Stimulated activated CD8-positive, alpha-beta memory T cell treated with anti-CD3 and anti-CD28 coated beads, Interleukin-7, amount 100 ng/mL, for 48 hours (primary cell): ENCODE results near the gene LOC128125822.
"Not testable (repeated sequence)": the region's sequence is repeated elsewhere in the genome, so short reads cannot be mapped to it uniquely, and the experiment has no call there.

Experiments
- DNase-seq, 2 donors: peaks; one replicate each; pipeline ENCODE4 v3.0.0-alpha.2; 2020; ENCODE audit warnings: low read depth in 1 of 2; ENCODE audit errors: extremely low read depth in 1 of 2

The LOC128125822 gene

DNA sequence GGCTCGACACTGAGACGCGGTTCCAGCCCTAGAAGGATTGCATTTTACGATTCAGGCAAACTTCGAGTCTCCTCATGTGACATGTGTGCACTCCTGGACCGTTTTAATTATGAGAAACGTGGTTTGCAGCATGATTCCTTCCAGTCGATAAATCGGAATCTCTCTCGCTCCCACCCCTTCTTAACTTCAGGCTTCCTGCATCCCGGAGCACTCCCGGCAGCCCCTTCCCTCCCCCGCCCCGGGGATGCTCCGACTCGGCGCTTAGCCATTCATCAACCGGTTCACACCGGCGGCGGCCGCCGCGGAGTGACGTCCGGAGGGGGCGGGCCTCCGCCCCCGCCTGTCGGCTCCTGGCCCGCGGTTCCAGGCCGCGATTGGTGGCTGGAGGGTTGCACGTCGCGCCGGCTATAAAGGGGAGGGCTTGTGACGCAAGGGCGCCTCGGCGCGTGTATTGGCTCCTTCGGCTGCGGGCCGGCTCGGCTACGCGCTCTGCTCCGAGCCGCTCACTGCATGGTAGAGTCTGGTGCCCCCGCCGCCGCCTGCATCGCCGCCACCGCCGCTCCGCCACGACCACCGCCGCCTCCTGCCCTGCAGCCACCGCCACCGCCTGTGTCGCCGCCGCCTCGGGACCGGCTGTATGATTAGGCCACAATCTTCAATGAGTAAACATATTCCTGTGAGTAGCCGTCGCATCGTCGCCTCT, at the start of gene LOC128125822, which contains the start of gene PTP4A1:
LOC128125822 (plus strand) TSS at position 437 of the 703 bp plus-strand sequence.
PTP4A1 (plus strand) TSS at position 437 of the 703 bp plus-strand sequence. CDS start 4,401 bp downstream, outside the sequence.
- DNase-seq: peak; percentile 93 to 94

DNA sequence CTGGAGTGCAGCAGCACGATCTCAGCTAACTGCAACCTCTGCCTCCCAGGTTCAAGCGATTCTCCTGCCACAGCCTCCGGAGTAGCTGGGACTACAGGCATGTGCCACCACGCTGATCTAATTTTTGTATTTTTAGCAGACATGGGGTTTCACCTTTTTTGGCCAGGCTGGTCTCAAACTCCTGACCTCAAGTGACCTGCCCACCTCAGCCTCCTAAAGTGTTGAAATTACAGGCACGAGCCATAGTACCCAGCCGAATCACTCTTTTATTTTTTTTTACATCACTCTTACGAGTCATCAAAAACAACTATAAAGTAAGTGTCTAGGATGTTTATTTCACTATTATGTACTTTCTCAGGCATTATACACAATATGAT, 49.4 kb upstream of the LOC128125822 start:
- DNase-seq: not testable (repeated sequence)

DNA sequence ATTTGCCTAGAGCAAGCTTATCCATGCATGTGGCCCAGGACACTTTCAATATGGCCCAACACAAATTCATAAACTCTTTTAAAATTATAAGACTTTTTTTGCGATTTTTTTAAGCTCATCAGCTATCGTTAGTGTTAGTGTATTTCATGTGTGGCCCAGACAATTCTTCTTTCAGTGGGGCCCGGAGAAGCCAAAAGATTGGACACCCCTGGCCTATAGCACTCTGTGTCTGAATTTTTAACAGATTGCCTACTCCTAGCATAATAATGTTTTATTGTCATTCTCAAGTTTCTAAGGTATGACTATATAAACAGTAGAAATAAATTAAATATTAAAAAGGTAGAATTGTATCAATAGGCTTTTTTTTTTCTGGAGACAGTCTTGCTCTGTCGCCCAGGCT, 48.6 kb upstream of the LOC128125822 start:
- no peak for DNase-seq

DNA sequence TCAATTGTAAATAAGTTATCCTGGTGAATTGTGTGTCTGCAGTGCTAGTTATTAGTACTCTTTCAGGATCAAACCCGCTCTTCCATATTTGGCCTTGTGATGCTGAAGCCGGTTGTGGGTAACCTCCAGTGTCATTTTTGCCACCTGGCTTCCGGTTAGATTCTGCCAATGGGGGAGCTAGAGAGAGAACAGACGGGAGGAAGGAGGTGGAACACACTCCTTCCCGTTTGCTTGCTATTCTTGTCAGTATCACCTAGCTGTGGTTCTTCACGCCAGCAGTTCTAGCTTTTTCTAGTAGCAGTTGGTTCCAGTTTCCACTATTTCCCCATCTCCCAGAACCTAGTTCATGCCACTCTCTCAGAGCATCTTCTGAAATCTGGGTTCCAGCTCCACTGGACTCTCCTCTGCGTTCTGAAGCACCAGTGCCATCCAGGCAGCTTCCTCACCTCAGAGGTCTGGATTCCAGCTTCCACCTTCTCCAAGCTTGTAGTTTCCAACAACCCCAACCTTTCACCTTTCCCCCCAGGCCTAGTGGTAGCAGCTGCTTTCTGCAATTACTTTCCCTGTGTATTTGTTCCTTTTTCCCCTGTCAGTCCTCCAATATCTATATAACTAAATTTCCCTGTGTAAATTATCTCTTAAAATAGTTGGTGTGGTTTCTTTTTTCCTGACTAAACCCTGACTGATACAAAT, 46.9 kb upstream of the LOC128125822 start:
- no peak for DNase-seq

DNA sequence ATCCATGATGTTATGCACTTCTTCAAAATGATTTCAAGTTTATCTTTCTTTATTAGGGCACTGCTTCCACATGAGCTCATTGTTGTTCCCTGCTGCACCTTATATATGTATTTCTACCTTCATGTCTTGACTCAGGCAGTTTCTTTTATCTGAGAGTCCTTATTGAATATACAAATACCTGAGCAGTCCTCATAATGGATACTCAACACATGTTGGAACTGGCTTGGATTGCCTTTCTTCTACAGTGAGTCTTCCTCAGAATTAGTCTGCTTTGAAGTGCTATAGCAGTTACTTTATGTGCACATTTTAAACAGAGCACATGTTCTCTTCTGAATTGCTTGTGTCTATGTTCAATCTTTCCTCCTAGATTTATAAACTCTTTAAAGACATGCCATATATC, 45.3 kb upstream of the LOC128125822 start:
- no peak for DNase-seq

DNA sequence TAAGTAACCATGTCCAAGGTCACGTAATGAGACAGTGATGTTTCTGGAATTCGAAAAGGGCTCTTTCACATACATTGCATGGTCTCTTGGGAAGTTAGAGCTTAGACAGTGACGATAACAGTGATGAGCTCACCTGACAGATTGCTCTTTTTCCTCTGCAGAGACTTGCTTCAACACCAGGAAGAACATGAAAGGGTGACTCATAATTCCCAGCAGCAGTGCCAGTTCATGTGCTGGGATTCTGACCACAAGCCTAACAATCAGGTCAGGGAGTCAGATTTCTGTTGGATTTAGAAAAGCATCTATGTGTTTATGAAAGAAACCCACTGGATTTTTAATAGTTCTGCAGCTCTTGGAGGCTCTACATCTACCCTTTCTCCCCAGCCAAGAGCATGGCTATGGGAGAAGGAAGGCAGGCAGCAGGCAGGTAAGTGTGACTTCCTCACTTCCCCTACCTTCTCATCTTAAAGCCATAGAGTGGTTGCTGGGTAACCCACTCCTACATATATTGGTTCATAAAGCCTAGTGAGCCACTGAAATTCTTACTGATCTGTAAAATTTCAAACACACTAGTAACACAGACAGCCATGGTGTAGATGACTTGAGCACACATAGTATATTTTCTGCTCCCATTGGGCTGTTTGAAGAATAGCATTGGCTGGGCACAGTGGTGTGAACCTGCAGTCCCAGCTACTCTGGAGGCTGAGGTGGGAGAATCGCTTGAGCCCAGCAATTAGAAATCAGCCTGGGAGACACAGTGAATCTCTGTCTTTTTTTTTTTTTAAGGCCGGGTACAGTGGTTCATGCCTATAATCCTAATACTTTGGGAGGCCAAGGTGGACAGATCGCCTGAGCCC, 44.4 kb upstream of the LOC128125822 start:
- no peak for DNase-seq

DNA sequence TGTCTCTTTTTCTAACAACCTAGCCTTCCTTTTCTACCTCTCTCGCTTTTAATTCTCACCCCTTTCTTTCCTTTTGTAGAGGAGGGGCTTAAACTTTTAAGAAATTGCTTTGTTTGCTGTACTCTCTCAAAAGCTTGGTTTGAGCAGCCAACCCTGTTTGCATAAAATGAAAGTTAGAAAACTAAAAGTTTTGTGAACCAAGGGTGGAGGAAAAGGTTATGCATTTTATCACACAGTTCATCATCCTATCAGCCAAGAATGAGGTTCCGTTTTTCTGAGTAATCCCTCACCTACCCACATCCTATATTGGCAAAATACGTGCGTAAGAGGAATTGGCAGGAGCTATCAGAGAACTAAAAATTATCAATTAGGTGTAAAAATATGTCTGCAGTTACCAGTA, 42.8 kb upstream of the LOC128125822 start:
- no peak for DNase-seq

DNA sequence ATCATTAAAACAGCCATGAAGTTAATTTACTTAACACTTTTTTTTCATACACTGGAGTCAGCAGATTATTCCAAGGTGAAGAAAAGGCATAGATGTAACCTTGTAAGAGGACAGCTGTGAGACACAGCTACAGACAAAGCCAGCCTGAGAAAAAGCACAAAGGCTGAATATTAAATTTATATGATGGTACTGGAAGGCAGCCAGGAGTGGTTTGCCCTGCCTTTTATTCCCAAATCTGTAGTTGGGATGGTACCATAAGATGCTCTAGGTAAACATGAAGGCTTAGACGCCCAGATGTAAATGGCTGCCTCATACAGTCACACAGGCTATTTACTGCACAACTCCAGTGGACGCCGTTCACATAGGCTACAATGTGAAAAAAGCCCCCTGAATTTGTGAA, 42.1 kb upstream of the LOC128125822 start:
- DNase-seq: no peak

DNA sequence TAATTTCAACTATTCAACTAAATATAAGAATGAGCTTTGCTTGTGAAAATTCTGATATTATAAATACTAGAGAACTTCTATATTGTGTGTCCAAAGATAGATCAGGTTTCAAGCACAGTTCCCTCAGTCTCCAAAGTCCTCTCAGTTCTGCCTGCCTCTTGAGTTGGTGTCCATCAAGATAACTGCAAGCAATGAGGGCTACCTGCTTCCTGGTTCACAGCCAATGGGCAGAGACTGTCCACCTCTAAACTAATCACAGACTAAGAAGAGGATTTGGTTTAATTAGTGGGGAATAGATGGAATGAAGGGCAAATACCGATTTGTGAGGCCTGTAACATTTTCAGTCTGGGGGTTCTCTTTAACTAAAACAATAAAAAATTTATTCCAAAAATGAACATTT, 41.3 kb upstream of the LOC128125822 start:
- no peak for DNase-seq

DNA sequence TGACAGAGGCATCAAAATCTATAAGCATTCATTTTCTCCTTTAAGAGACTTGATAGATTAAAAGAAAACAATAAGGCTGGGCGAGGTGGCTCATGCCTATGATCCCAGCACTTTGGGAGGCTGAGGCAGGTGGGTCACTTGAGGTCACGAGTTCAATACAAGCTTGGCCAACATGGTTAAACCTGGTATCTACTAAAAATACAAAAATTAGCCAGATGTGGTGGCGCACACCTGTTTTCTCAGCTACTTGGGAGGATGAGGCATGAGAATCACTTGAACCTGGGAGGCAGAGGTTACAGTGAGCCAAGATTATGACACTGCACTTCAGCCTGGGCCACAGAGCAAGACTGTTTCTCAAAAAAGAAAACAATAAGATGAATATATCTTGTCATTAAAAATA, 39.3 kb upstream of the LOC128125822 start:
- no peak for DNase-seq

DNA sequence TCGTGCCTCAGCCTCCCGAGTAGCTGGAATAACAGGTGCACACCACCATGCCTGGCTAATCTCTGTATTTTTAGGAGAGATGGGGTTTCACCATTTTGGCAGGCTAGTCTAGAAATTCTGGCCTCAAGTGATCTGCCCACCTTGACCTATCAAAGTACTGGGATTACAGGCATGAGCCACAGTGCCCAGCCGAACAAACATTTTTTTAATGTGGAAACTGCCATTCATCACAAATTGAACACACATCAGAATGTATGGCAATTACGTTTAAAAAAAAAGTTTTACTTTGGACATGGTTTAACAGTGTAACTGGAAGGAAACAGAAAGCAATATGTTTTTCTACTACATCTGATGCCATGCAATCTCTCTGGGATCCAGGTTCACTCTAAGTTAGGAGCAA, 38.3 kb upstream of the LOC128125822 start:
- no peak for DNase-seq

DNA sequence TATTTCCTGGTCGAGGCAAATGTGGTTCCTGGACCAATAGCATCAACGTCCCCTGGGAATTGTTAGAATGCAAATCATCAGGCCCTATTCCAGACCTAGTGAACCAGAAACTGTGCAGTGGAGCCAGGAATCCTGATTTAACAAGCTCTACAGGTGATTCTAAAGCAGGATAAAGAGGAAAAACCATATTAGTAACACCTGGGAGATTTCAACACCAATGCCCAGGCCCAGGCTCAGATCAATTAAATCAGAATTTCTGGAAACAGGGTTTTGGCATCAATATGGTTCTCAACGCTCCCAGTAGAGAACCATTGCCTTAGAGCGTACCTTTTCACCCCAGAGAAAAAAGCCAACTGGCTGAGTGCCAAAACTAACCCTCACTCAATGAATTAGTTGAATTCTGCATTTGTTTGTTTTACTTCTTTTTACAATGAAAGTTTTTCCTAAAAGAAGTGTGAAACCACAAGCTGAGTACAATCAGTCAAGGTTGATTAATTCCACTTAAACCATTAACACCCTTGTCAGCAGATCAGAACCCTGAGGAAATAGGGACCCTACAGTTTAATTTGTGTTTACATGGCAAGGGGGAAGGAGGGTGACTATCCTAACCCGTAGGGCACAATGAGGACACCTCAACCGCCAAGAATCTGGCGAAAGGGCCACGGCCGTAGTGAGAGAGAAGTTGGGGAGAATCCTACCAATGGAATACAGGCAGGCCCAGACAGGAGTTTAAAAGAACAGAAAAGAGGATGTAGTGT, 34.9 kb upstream of the LOC128125822 start:
- no peak for DNase-seq

DNA sequence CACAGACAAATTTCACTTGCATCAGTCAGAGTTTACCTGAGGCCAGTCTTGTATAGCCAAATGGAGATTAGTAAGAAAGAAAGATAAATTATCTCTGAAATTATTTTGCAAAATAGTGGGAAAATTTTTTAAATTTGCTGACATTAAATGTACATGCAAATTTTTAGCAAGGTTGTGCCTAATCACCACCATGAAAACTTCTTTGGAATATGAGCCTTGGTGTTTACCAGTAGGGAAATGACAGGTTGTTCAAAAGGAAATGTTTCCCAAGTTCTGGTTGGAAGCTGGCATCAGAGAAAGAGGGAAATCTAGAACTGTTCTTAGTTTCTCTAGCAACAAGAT, 34.4 kb upstream of the LOC128125822 start:
- no peak for DNase-seq

DNA sequence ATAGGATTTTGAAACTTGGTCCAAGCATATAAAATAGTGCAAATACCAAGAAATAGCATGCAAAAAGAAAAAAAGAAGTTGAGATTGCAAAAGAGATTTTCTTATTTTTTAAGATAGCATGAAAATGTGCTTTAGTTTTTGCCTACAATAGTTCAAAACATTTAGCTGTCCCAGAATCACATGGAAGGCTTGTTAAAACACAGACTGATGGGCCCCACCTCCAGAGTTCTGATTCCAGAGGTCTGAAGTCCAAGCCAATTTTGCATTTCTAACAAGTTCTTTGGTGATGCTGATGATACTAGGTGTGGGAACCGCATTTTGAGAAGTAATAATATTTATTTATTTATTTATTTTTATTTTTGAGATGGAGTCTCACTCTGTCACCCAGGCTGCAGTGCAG, 33.7 kb upstream of the LOC128125822 start:
- DNase-seq: no peak

DNA sequence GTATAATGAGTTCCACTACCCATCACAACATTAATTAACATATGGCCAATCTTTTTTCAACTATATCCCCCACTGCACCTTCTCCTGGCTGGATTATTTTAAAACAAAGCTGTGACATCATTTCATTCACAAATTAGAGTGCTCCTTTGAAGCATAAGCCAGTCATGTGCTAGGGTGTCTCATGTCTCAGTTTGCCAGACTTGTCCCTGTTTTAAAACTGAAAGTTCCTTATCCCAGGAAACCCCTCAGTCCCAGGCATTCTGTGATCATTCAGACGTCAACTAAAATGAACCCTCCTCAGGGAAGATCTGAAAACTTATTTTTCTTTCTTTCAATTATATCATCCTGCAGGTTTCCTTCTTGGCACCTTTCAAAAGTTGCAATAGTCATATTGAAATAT, 29.3 kb upstream of the LOC128125822 start:
- DNase-seq: no peak

DNA sequence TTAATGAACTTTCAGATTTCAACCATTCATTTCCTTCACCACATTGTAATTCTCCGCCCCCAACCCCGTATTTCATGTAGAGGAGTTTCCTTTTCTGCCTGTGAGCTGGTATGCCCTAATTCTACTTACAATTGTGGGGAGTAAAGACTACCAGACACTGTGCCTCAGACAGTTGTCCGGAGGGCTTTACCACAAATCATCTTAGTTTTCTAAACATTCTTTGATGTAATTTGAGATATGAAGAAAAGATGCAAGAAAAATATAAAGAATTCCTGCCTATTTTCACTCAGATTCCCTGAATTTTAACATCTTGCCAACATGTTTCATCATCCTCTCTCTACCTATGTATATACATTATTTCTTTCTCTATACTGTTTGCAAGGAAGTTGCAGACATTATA, 28.3 kb upstream of the LOC128125822 start:
- DNase-seq: no peak

DNA sequence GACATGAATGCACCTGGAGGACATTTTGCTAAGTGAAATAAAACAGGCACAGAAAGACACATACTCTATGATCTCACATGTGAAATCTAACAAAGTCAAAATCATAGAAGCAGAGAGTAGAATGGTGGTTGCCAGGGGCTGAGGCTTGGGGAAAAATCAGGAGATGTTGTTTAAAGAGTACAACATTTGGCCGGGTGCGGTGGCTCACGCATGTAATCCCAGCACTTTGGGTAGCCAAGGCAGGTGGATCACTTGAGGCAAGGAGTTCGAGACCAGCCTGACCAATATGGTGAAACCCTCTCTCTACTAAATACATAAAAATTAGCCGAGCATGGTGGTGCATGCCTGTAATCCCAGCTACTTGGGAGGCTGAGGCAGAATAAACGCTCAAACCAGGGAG, 26.0 kb upstream of the LOC128125822 start:
- DNase-seq: no peak

DNA sequence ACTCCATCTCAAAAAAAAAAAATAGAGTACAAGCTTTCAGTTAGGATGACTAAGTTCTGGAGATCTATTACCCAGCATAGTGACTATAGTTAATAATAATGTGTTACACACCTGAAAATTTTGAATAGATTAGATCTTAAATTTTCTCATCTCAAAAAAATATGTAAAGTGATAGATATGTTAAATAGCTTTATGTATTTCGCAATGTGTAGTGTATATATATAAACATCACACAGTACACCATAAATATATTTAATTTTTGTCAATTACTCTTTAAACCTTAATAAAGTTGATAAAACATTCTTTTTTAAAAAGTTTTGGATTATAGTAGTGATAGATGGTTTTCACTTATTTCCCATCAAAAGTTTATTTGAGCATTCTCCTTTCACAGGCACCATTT, 25.6 kb upstream of the LOC128125822 start:
- no peak for DNase-seq

DNA sequence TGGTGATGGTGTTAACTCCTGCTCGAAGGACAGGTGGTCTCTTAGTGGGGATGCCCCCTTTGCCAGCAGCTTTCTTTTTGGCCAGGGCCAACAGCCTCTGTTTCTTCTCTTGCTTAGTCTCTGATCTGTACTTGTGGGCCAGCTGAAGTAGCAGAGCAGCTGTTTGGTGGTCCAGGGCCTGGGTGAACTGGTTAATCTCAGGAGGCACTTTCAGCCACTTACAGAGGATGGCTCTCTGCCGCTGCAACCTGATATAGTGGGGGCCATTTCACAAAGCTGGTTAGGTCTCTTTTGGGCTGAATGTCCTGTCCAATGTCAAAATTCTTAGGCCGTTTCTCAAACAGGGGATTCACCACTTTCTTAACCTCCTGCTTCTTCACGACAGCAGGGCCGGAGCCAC, 23.2 kb upstream of the LOC128125822 start:
- DNase-seq: no peak

DNA sequence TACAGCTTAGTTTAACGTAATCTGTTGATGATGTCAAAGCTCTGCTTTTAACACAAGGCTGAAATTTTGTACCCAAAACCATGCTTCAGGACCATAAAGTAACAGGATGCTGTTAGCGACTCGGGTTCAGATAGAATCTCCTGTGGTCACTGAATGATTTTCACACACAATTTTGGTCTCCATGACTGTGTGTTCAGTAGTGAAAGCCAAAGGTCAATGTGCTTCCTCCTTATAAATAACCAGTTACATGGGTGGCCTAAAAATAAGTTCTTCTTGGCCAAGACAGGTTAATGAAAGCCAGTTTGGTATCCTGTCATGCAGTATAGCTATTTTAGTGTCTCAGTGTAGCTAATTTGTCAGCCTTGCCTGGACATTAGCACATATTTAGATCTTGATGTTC, 19.1 kb upstream of the LOC128125822 start:
- no peak for DNase-seq

DNA sequence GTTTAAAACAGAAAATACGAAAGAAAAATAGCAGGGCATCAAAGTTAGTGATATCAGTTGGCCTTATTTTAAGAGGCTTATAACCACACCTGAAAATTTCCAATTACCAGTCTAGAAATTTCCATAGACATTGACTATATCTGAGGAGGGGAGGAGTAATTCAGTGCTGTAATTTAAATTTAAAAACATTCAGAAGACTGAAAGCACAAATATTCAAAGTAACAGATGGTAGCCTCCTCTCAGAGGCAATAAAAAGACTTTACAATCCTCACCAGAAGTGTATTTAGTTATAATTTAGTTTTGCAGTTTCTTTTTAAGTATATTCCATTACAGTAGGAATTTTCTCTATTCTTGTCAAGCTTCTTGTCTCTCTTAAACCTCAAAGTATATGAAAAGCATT, 18.4 kb upstream of the LOC128125822 start:
- no peak for DNase-seq
